ENCODE measurements around the gene ATP5MC2.

GRCh38 chr12:53622724-53623123 lies 53.2 kb downstream of the ATP5MC2 start:
- TF ChIP-seq CTCF (IDR thresholded peaks at IDR 0.05; ENCODE audit: insufficient read depth, low read length) (no peak), POLR2AphosphoS5 (IDR thresholded peaks at IDR 0.05; ENCODE audit: low read depth) (no peak), GABPA (IDR thresholded peaks at IDR 0.05; ENCODE audit: low read depth) (no peak), REST (IDR thresholded peaks at IDR 0.05; ENCODE audit: insufficient replicate concordance, low read depth) (no peak)
